GM12891 (cell line): ENCODE results near the gene OR6S1.

Experiments
- PAX5 ChIP-seq: IDR thresholded peaks from 2 replicates; pipeline ENCODE4 v1.6.1; 2011; ENCODE audit warnings: low read length, moderate library complexity, mild to moderate bottlenecking; ENCODE audit not compliant: insufficient read depth, severe bottlenecking
- POLR2A ChIP-seq: IDR thresholded peaks from 2 replicates; pipeline ENCODE4 v1.6.1; 2011; ENCODE audit warnings: low read depth, low read length, control low read depth
- POLR2AphosphoS5 ChIP-seq: IDR thresholded peaks from 2 replicates; pipeline ENCODE4 v1.6.1; 2011; ENCODE audit warnings: low read depth, low read length, control low read depth
- TAF1 ChIP-seq: IDR thresholded peaks from 2 replicates; pipeline ENCODE4 v1.6.1; 2011; ENCODE audit warnings: low read depth, low read length, control low read depth

- TF ChIP-seq PAX5 = no peak
- TF ChIP-seq POLR2AphosphoS5 = no peak
- TF ChIP-seq POLR2A = no peak
- TF ChIP-seq TAF1 = no peak
Measured at GRCh38 chr14:20606902-20607242, 34.6 kb downstream of the OR6S1 start.
